Measurements from ENCODE around the gene IMMP2L. TPM values are rescaled to one million over a fixed set of nuclear protein-coding genes. Genes with fewer than 3 reads are reported as not detected.
A peak's percentile ranks its signal among the peaks of the same experiment; 100 is the strongest.

The IMMP2L gene
- polyA plus RNA-seq, 2 of the 4 experiments (the other 2 are of a cell fraction): 16.1 to 23.8 TPM

- Histone ChIP-seq H3K4me1 (no peaks in the 10 kb centered on the region), H3K4me2 (no peak overlapping the region), H3K4me3 (no peak overlapping the region), H3K27ac (no peak overlapping the region), H3K9me3 (no peaks in the 10 kb centered on the region)
- ATAC-seq (no peak), DNase-seq (ENCODE audit: low read depth in 1 of 2, low spot score in 1 of 2) (no peak), FAIRE-seq (no peak)
- POLR2A ChIA-PET: no interaction called here
- no peak for TF ChIP-seq FOSL2 (IDR thresholded peaks at IDR 0.05)
- TF ChIP-seq FOSL2 (CRISPR knock-in tag; IDR thresholded peaks at IDR 0.05): no peak
- TF ChIP-seq ZFP36 (IDR thresholded peaks at IDR 0.05; ENCODE audit: borderline replicate concordance, partially characterized antibody): no peak
- TF ChIP-seq CHD2 (IDR thresholded peaks at IDR 0.05; ENCODE audit: low read length, partially characterized antibody): no peak
- no peak for TF ChIP-seq PBX3 (IDR thresholded peaks at IDR 0.05)
- no peak for TF ChIP-seq MAZ (IDR thresholded peaks at IDR 0.05; ENCODE audit: borderline replicate concordance, low read depth, low read length)
- WGBS (ENCODE audit: missing lambda C conversion rate): 100% methylated on average over 1 of the region's 1 CpG
- CTCF ChIA-PET: no interaction called here
Measured at GRCh38 chr7:111051832-111052231, 510.5 kb downstream of the IMMP2L start.

GRCh38 chr7:111050875-111051416 is 511.3 kb downstream of the IMMP2L start:
- FAIRE-seq (no peak), DNase-seq (ENCODE audit: low read depth in 1 of 2, low spot score in 1 of 2) (no peak), ATAC-seq (no peak)
- POLR2A ChIA-PET: no interaction called here
- CTCF ChIA-PET: no interaction called here
- Histone ChIP-seq H3K9me3 (no peaks in the 10 kb centered on the region), H3K4me1 (no peaks in the 10 kb centered on the region), H3K4me2 (no peak overlapping the region), H3K27ac (no peak overlapping the region), H3K4me3 (no peak overlapping the region)
- TF ChIP-seq CHD4 (IDR thresholded peaks at IDR 0.05; ENCODE audit: borderline replicate concordance) (no peak), MAFK (IDR thresholded peaks at IDR 0.05; ENCODE audit: partially characterized antibody) (peak; percentile 7)
- WGBS (ENCODE audit: missing lambda C conversion rate): 68% methylated on average over 2 of the region's 2 CpGs

GRCh38 chr7:111049971-111050680 is 512.2 kb downstream of the IMMP2L start:
- Histone ChIP-seq H3K4me2 (no peak overlapping the region), H3K27ac (no peak overlapping the region), H3K4me3 (no peak overlapping the region), H3K4me1 (no peaks in the 10 kb centered on the region), H3K9me3 (no peaks in the 10 kb centered on the region)
- DNase-seq (ENCODE audit: low read depth in 1 of 2, low spot score in 1 of 2) (no peak), ATAC-seq (no peak), FAIRE-seq (no peak)
- 78% methylated on average over 7 of the region's 7 CpGs for WGBS (ENCODE audit: missing lambda C conversion rate)
- CTCF ChIA-PET: interaction anchor here (1.8 kb wide), 1 partner anchor 11 kb away, joined by 3 read pairs; no protein-coding TSS in a partner anchor
- TF ChIP-seq ZSCAN20 (CRISPR knock-in tag; IDR thresholded peaks at IDR 0.05) (no peak), RFX5 (IDR thresholded peaks at IDR 0.05) (no peak)
- POLR2A ChIA-PET: no interaction called here

- Histone ChIP-seq H3K4me2 (no peak overlapping the region), H3K4me3 (no peak overlapping the region), H3K27ac (no peak overlapping the region), H3K4me1 (peaks cover 15% of the 10 kb centered on the region), H3K9me3 (no peaks in the 10 kb centered on the region)
- DNase-seq (ENCODE audit: low read depth in 1 of 2, low spot score in 1 of 2) (no peak), FAIRE-seq (no peak), ATAC-seq (no peak)
- TF ChIP-seq MYC (IDR thresholded peaks at IDR 0.05; ENCODE audit: borderline replicate concordance, low read length): no peak
- no peak for TF ChIP-seq RAD21 (conservative IDR thresholded peaks at IDR 0.05 in 1 of 2, IDR thresholded peaks at IDR 0.05 in 1 of 2)
- no peak for TF ChIP-seq HEYL (CRISPR knock-in tag; IDR thresholded peaks at IDR 0.05)
- TF ChIP-seq FOXS1 (CRISPR knock-in tag; IDR thresholded peaks at IDR 0.05): no peak
- no peak for TF ChIP-seq GATA3 (IDR thresholded peaks at IDR 0.05; ENCODE audit: borderline replicate concordance)
- no peak for TF ChIP-seq PBX3 (IDR thresholded peaks at IDR 0.05)
- TF ChIP-seq POLR2A (IDR thresholded peaks at IDR 0.05; ENCODE audit: low read length): no peak
- no peak for TF ChIP-seq RCOR1 (IDR thresholded peaks at IDR 0.05; ENCODE audit: low read depth, low read length)
- TF ChIP-seq HOXB13 (CRISPR knock-in tag; IDR thresholded peaks at IDR 0.05; ENCODE audit: low read depth): no peak
- TF ChIP-seq TFCP2L1 (CRISPR knock-in tag; IDR thresholded peaks at IDR 0.05): no peak
- no peak for TF ChIP-seq BCL3 (IDR thresholded peaks at IDR 0.05)
- TF ChIP-seq USF2 (IDR thresholded peaks at IDR 0.05): no peak
- TF ChIP-seq ELK1 (IDR thresholded peaks at IDR 0.05; ENCODE audit: low read depth, low read length): no peak
- TF ChIP-seq MAZ (IDR thresholded peaks at IDR 0.05; ENCODE audit: borderline replicate concordance, low read depth, low read length): no peak
- TF ChIP-seq SMC3 (IDR thresholded peaks at IDR 0.05): no peak
- WGBS (ENCODE audit: missing lambda C conversion rate): 92% methylated on average over 4 of the region's 4 CpGs
- POLR2A ChIA-PET: no interaction called here
- CTCF ChIA-PET: no interaction called here
Measured at GRCh38 chr7:111047595-111047994, 514.7 kb downstream of the IMMP2L start.

All from A549 (cell line).